Peyer's patch (tissue), 4 donors: Measurements from ENCODE around the gene EIF4B. TPM values are rescaled to one million over a fixed set of nuclear protein-coding genes. Genes with fewer than 3 reads are reported as not detected.

Experiments
- DNase-seq, 3 donors: peaks; one replicate each; pipeline ENCODE4 v3.0.0-alpha.2; 2017 to 2019
- H3K27ac ChIP-seq, 4 donors: fragments of 200-600 bp; sonication (generic); one replicate each; pipeline ENCODE4 v1.5.1; 2016 to 2019
- H3K27me3 ChIP-seq, 2 donors: fragments of 200-600 bp; sonication (generic); one replicate each; pipeline ENCODE4 v1.5.1; 2019
- H3K36me3 ChIP-seq, 3 donors: fragments of 200-600 bp; sonication (generic); one replicate each; pipeline ENCODE4 v1.5.1; 2016 to 2019
- H3K4me1 ChIP-seq, 4 donors: fragments of 200-600 bp; sonication (generic); one replicate each; pipeline ENCODE4 v1.5.1; 2016 to 2019
- H3K4me3 ChIP-seq, 4 donors: fragments of 200-600 bp; sonication (generic); 1 replicate in 3 of 4; 2 replicates in 1 of 4; pipeline ENCODE4 v1.5.1; 2016 to 2019; ENCODE audit warnings: mild to moderate bottlenecking in 1 of 4
- H3K9me3 ChIP-seq, 4 donors: fragments of 200-600 bp; sonication (generic); one replicate each; pipeline ENCODE4 v1.5.1; 2016 to 2019; ENCODE audit warnings: mild to moderate bottlenecking in 1 of 4
- CTCF ChIP-seq, 6 experiments: fragments of 450-650 bp in 4 of 6; fragments of 200-600 bp in 2 of 6; sonication (generic) in 1 of 6; IDR thresholded peaks; one replicate each; pipeline ENCODE4 v1.5.1; 2017 to 2019; ENCODE audit warnings: antibody characterized with exemption in 6 of 6, mild to moderate bottlenecking in 3 of 6, moderate library complexity in 1 of 6
- POLR2A ChIP-seq, 2 donors: fragments of 450-650 bp; IDR thresholded peaks; one replicate each; pipeline ENCODE4 v1.5.1; 2017; ENCODE audit warnings: antibody characterized with exemption in 2 of 2, mild to moderate bottlenecking in 2 of 2, moderate library complexity in 2 of 2
- total RNA-seq, 4 donors: library from RNA; depleted of rRNA; stranded (reverse); fragments of >200 nt; gene quantifications; one replicate each; pipeline ENCODE4 v1.1.0, GENCODE V29; 2016

The EIF4B gene
- total RNA-seq, 4 donors from 2014 or later = 234 to 531 (median 250) TPM

- peak in 2 of 3 donors; percentile 36 to 42 for DNase-seq
- Histone ChIP-seq H3K4me3 (no peak overlapping the region), H3K9me3 (no peaks in the 10 kb centered on the region), H3K4me1 (peaks cover 0 to 42% (median 7%) of the 10 kb centered on the region in 4 donors), H3K27ac (peak overlapping the region in 1 of 4 donors; percentile 52), H3K36me3 (peaks cover 0 to 46% (median 0%) of the 10 kb centered on the region in 3 donors), H3K27me3 (no peaks in the 10 kb centered on the region)
- TF ChIP-seq CTCF (IDR thresholded peaks at IDR 0.05) = no peak
- no peak for TF ChIP-seq POLR2A (IDR thresholded peaks at IDR 0.05)
Measured at GRCh38 chr12:53068811-53069585, 62.7 kb downstream of the EIF4B start.

GRCh38 chr12:53069621-53070410 is 63.6 kb downstream of the EIF4B start:
- no peak overlapping the region for H3K4me3 ChIP-seq
- H3K27ac ChIP-seq = peak overlapping the region in 2 of 4 donors; percentile 40 to 52
- H3K27me3 ChIP-seq = no peaks in the 10 kb centered on the region
- no peak for TF ChIP-seq POLR2A (IDR thresholded peaks at IDR 0.05)
- no peak for TF ChIP-seq CTCF (IDR thresholded peaks at IDR 0.05)
- peaks cover 0 to 45% (median 0%) of the 10 kb centered on the region in 3 donors for H3K36me3 ChIP-seq
- peak in 2 of 3 donors; percentile 45 to 46 for DNase-seq
- H3K4me1 ChIP-seq = peaks cover 0 to 50% (median 7%) of the 10 kb centered on the region in 4 donors
- H3K9me3 ChIP-seq = no peaks in the 10 kb centered on the region

- Histone ChIP-seq H3K27ac (peak overlapping the region; percentile 40 to 79 (median 47)), H3K36me3 (peaks cover 0 to 45% (median 0%) of the 10 kb centered on the region in 3 donors), H3K4me1 (peaks cover 0 to 50% (median 7%) of the 10 kb centered on the region in 4 donors)
Measured at GRCh38 chr12:53070877-53071492, 64.7 kb downstream of the EIF4B start.

GRCh38 chr12:53071591-53072551 is 65.6 kb downstream of the EIF4B start:
- DNase-seq = peak in 2 of 3 donors; percentile 52 to 74
- TF ChIP-seq POLR2A (IDR thresholded peaks at IDR 0.05) = no peak
- TF ChIP-seq CTCF (IDR thresholded peaks at IDR 0.05) = no peak
- Histone ChIP-seq H3K36me3 (peaks cover 0 to 53% (median 0%) of the 10 kb centered on the region in 3 donors), H3K4me1 (peaks cover 0 to 43% (median 7%) of the 10 kb centered on the region in 4 donors), H3K27me3 (no peaks in the 10 kb centered on the region), H3K27ac (peak overlapping the region; percentile 60 to 79 (median 66)), H3K4me3 (no peak overlapping the region), H3K9me3 (no peaks in the 10 kb centered on the region)

More at GRCh38 chr12:53070877-53071492, 64.7 kb downstream of the EIF4B start:
- TF ChIP-seq POLR2A (IDR thresholded peaks at IDR 0.05) (no peak), CTCF (IDR thresholded peaks at IDR 0.05) (no peak)
- Histone ChIP-seq H3K4me3 (no peak overlapping the region), H3K9me3 (no peaks in the 10 kb centered on the region), H3K27me3 (no peaks in the 10 kb centered on the region)
- DNase-seq = peak in 2 of 3 donors; percentile 32 to 37
